BLaER1 treated with 17β-estradiol and CSF1 and Interleukin-3, amounts not matched to agents 10 nM and 100 nM (cell line): ENCODE results near the gene IGFBP2.

ENCODE experiments used
- H3K27ac ChIP-seq, 11 experiments: shearing (Covaris generic); formaldehyde crosslinking; 2 replicates each; pipeline ENCODE4 v1.8.1; 2022
- H3K27me3 ChIP-seq, 11 experiments: shearing (Covaris generic); formaldehyde crosslinking; 2 replicates each; pipeline ENCODE4 v1.8.1; 2022
- H3K36me3 ChIP-seq, 11 experiments: shearing (Covaris generic); formaldehyde crosslinking; 2 replicates each; pipeline ENCODE4 v1.8.1; 2022
- H3K4me1 ChIP-seq, 10 experiments: shearing (Covaris generic); formaldehyde crosslinking; 2 replicates each; pipeline ENCODE4 v1.8.1; 2022
- H3K4me2 ChIP-seq, 11 experiments: shearing (Covaris generic); formaldehyde crosslinking; 2 replicates each; pipeline ENCODE4 v1.8.1; 2022
- H3K4me3 ChIP-seq, 10 experiments: shearing (Covaris generic); formaldehyde crosslinking; 2 replicates each; pipeline ENCODE4 v1.8.1; 2022
- H3K9ac ChIP-seq, 11 experiments: shearing (Covaris generic); formaldehyde crosslinking; 2 replicates each; pipeline ENCODE4 v1.8.1; 2022
- H3K9me3 ChIP-seq, 11 experiments: shearing (Covaris generic); formaldehyde crosslinking; replicated peaks in 1 of 11; 2 replicates each; pipeline ENCODE4 v1.8.1; 2022
- H4K20me1 ChIP-seq, 11 experiments: shearing (Covaris generic); formaldehyde crosslinking; 2 replicates each; pipeline ENCODE4 v1.8.1; 2022
- Cebpa-rat ChIP-seq, 11 experiments: shearing (Covaris generic); IDR thresholded peaks; 2 replicates each; pipeline ENCODE4 v1.8.1; 2022

IGFBP2 gene

GRCh38 chr2:216632346-216632951, 771 bp upstream of the IGFBP2 start:
- Histone ChIP-seq H3K4me2 (peak overlapping the region; percentile 81 to 100 (median 98)), H3K4me3 (peak overlapping the region in 8 of 10 experiments; percentile 77 to 90 (median 84); a peak in 16 of 20 replicates), H3K27me3 (peaks cover 44 to 59% (median 56%) of the 10 kb centered on the region in 11 experiments), H3K36me3 (peaks cover 0 to 4% (median 0%) of the 10 kb centered on the region in 11 experiments; a peak in 4 of 22 replicates), H3K9me3 (no peaks in the 10 kb centered on the region), H3K27ac (peak overlapping the region in 8 of 11 experiments; percentile 41 to 83 (median 78); a peak in 11 of 22 replicates), H3K9ac (peak overlapping the region in 8 of 11 experiments; percentile 76 to 89 (median 84); a peak in 14 of 22 replicates), H4K20me1 (peaks cover 0 to 37% (median 11%) of the 10 kb centered on the region in 11 experiments; a peak in 11 of 22 replicates), H3K4me1 (peaks cover 34 to 50% (median 43%) of the 10 kb centered on the region in 10 experiments)
- TF ChIP-seq Cebpa-rat (IDR thresholded peaks at IDR 0.05) = no peak

GRCh38 chr2:216633616-216634369, 573 bp downstream of the IGFBP2 start:
- Histone ChIP-seq H3K4me3 (peak overlapping the region; percentile 69 to 90 (median 82)), H4K20me1 (peaks cover 0 to 51% (median 23%) of the 10 kb centered on the region in 11 experiments; a peak in 12 of 22 replicates), H3K27ac (peak overlapping the region in 9 of 11 experiments; percentile 65 to 85 (median 81); a peak in 18 of 22 replicates), H3K4me1 (peaks cover 41 to 61% (median 52%) of the 10 kb centered on the region in 10 experiments), H3K36me3 (peaks cover 0 to 17% (median 9%) of the 10 kb centered on the region in 11 experiments; a peak in 10 of 22 replicates), H3K9ac (peak overlapping the region; percentile 60 to 89 (median 80)), H3K9me3 (no peaks in the 10 kb centered on the region), H3K4me2 (peak overlapping the region; percentile 81 to 100 (median 98)), H3K27me3 (peaks cover 44 to 67% (median 63%) of the 10 kb centered on the region in 11 experiments)
- TF ChIP-seq Cebpa-rat (IDR thresholded peaks at IDR 0.05) = no peak

GRCh38 chr2:216634370-216635148, 1.3 kb downstream of the IGFBP2 start:
- Histone ChIP-seq H4K20me1 (peaks cover 0 to 57% (median 31%) of the 10 kb centered on the region in 11 experiments; a peak in 12 of 22 replicates), H3K4me3 (peak overlapping the region; percentile 69 to 90 (median 82)), H3K4me2 (peak overlapping the region; percentile 81 to 100 (median 98)), H3K27ac (peak overlapping the region in 9 of 11 experiments; percentile 65 to 85 (median 81); a peak in 18 of 22 replicates), H3K27me3 (peaks cover 44 to 67% (median 63%) of the 10 kb centered on the region in 11 experiments), H3K4me1 (peaks cover 41 to 61% (median 52%) of the 10 kb centered on the region in 10 experiments), H3K9ac (peak overlapping the region; percentile 60 to 89 (median 80); a peak in 21 of 22 replicates), H3K36me3 (peaks cover 0 to 25% (median 17%) of the 10 kb centered on the region in 11 experiments; a peak in 14 of 22 replicates), H3K9me3 (no peaks in the 10 kb centered on the region)
- TF ChIP-seq Cebpa-rat (IDR thresholded peaks at IDR 0.05) = no peak

- Histone ChIP-seq H3K4me2 (peak overlapping the region; percentile 81 to 100 (median 98)), H3K4me1 (peaks cover 41 to 61% (median 52%) of the 10 kb centered on the region in 10 experiments), H3K27ac (peak overlapping the region in 9 of 11 experiments; percentile 65 to 85 (median 81); a peak in 18 of 22 replicates), H3K36me3 (peaks cover 0 to 31% (median 23%) of the 10 kb centered on the region in 11 experiments; a peak in 16 of 22 replicates), H3K9ac (peak overlapping the region; percentile 60 to 89 (median 80); a peak in 21 of 22 replicates), H3K27me3 (peaks cover 44 to 67% (median 63%) of the 10 kb centered on the region in 11 experiments), H3K9me3 (no peaks in the 10 kb centered on the region), H3K4me3 (peak overlapping the region; percentile 69 to 90 (median 82)), H4K20me1 (peaks cover 0 to 63% (median 37%) of the 10 kb centered on the region in 11 experiments; a peak in 13 of 22 replicates)
- no peak for TF ChIP-seq Cebpa-rat (IDR thresholded peaks at IDR 0.05)
Measured at GRCh38 chr2:216635171-216635570, 2.0 kb downstream of the IGFBP2 start.

- H4K20me1 ChIP-seq = peaks cover 0 to 71% (median 40%) of the 10 kb centered on the region in 11 experiments; a peak in 13 of 22 replicates
- peaks cover 0 to 39% (median 31%) of the 10 kb centered on the region in 11 experiments; a peak in 17 of 22 replicates for H3K36me3 ChIP-seq
- no peak for TF ChIP-seq Cebpa-rat (IDR thresholded peaks at IDR 0.05)
- peaks cover 41 to 61% (median 52%) of the 10 kb centered on the region in 10 experiments for H3K4me1 ChIP-seq
- no peaks in the 10 kb centered on the region for H3K9me3 ChIP-seq
- peak overlapping the region; percentile 81 to 100 (median 98) for H3K4me2 ChIP-seq
- peak overlapping the region in 10 of 11 experiments; percentile 47 to 85 (median 80); a peak in 20 of 22 replicates for H3K27ac ChIP-seq
- H3K27me3 ChIP-seq = peaks cover 44 to 67% (median 63%) of the 10 kb centered on the region in 11 experiments
- H3K9ac ChIP-seq = peak overlapping the region in 10 of 11 experiments; percentile 34 to 89 (median 80); a peak in 19 of 22 replicates
- H3K4me3 ChIP-seq = peak overlapping the region; percentile 69 to 90 (median 82)
Measured at GRCh38 chr2:216635701-216636550, 2.7 kb downstream of the IGFBP2 start.

GRCh38 chr2:216636551-216637450, 3.6 kb downstream of the IGFBP2 start:
- Histone ChIP-seq H3K4me1 (peaks cover 41 to 61% (median 52%) of the 10 kb centered on the region in 10 experiments), H3K9me3 (no peaks in the 10 kb centered on the region), H3K27me3 (peaks cover 44 to 65% (median 62%) of the 10 kb centered on the region in 11 experiments), H3K4me2 (peak overlapping the region; percentile 81 to 100 (median 98)), H3K27ac (peak overlapping the region in 10 of 11 experiments; percentile 47 to 85 (median 80); a peak in 20 of 22 replicates), H3K4me3 (peak overlapping the region; percentile 69 to 90 (median 82); a peak in 18 of 20 replicates), H3K36me3 (peaks cover 0 to 45% (median 36%) of the 10 kb centered on the region in 11 experiments; a peak in 17 of 22 replicates), H4K20me1 (peaks cover 0 to 78% (median 40%) of the 10 kb centered on the region in 11 experiments; a peak in 13 of 22 replicates), H3K9ac (peak overlapping the region in 10 of 11 experiments; percentile 34 to 89 (median 80); a peak in 18 of 22 replicates)
- TF ChIP-seq Cebpa-rat (IDR thresholded peaks at IDR 0.05) = no peak
